H4 (cell line): ENCODE measurements around the gene C12orf60. TPM values are rescaled to one million over a fixed set of nuclear protein-coding genes. Genes with fewer than 3 reads are reported as not detected.
"Not testable (repeated sequence)": the region's sequence is repeated elsewhere in the genome, so short reads cannot be mapped to it uniquely, and the experiment has no call there.

Experiments
- DNase-seq: peaks from one replicate; pipeline ENCODE4 v3.0.0-alpha.2; 2015; ENCODE audit warnings: low spot score
- total RNA-seq: library from RNA; depleted of rRNA; stranded (reverse); fragments of >200 nt; shearing (Covaris generic); gene quantifications from 2 replicates; pipeline ENCODE4 v1.2.3, GENCODE V29; 2014; rRNA removed

The C12orf60 gene
- total RNA-seq, result 1.2 and 2.8 TPM in 2 replicates

GRCh38 chr12:14803011-14803829 lies at the start of gene C12orf60, which contains the start of gene WBP11:
TSS of gene C12orf60 (plus strand) at chr12:14803670. CDS start at chr12:14822936, 19,266 bp downstream.
TSS of gene WBP11 (minus strand) at chr12:14803478. CDS start at chr12:14801383, 2,095 bp downstream.
- peak; percentile 99 for DNase-seq

DNA sequence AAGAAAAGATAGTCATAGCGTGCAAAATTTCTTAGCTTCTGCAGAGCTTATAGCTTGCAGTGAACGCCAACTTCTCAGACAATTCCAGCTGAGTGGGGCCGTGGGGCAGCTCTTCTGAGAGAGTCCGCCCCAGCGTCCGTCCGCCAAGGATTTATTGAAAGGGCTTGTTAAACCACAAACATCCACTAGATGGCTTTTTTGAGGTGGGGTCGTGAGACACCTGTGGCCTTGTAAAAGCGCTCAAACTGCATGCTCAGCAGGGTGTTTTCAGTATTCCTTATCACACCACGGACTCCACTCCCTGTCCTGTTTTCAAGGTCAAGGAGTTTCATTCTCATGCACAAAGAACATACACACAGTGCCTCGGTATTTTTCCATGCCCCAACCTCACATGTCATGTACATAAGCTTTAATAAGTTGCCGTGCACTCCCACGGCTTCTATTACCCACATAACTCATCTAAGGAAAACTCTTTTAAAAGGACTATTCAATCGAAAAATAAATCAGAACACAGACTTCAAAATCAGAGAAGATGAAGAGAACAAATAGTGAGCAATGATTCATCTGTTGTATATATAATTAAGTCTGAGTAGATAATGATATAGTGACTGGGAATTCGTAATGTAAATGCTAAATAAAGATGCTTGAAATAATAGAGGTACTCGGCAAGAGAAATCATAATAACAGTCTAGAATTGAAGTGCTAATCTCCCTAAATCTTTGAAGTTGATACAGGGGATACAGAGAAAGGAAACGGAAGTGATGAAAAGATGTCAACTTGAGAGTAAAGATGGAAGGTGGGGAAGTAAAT lies 46.9 kb upstream of the C12orf60 start:
- no peak for DNase-seq

- DNase-seq, result not testable (repeated sequence)
These were observed 43.7 kb upstream of the C12orf60 start for GRCh38 chr12:14759711-14760280.

DNA sequence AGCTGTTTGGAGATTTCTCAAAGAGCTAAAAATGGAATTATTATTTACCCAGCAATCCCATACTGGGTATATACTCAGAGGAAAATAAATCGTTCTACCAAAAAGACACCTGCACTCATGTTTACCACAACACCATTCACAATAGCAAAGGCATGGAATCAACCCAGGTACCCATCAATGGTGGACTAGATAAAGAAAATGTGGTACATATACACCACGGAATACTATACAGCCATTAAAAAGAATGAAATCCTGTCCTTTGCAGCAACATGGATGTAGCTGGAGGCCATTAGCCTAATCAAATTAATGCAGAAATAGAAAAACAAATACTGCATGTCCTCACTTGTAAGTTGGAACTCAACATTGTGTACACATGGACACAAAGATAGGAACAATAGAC lies 38.1 kb upstream of the C12orf60 start:
- DNase-seq, result no peak

DNA sequence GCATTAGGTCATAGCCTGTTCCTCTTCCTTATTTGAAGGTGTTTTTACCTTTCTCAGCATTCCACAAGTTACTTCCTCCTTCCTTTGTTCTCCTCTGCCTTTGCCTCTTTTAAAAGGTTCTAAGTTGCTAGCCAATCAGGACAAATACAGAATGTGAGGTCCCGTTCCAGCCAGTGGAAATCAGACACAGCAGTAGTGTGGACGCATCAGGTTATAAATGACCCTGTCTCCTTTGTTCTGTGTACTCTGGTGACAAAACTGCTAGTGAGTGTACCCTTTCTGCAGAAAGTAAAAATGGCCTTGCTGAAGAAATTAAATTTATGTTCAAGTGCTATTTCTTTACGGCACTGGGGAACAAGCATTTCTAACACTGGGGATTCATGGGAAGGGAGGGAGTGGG lies 37.5 kb upstream of the C12orf60 start:
- not testable (repeated sequence) for DNase-seq

GRCh38 chr12:14766649-14767215 lies 36.7 kb upstream of the C12orf60 start:
- DNase-seq, result no peak

- DNase-seq, result no peak
These were observed 35.9 kb upstream of the C12orf60 start for GRCh38 chr12:14767617-14768016.

GRCh38 chr12:14768823-14769405 lies 34.6 kb upstream of the C12orf60 start:
- no peak for DNase-seq

- DNase-seq, result peak; percentile 11
These were observed 34.0 kb upstream of the C12orf60 start for GRCh38 chr12:14769466-14769968.

DNA sequence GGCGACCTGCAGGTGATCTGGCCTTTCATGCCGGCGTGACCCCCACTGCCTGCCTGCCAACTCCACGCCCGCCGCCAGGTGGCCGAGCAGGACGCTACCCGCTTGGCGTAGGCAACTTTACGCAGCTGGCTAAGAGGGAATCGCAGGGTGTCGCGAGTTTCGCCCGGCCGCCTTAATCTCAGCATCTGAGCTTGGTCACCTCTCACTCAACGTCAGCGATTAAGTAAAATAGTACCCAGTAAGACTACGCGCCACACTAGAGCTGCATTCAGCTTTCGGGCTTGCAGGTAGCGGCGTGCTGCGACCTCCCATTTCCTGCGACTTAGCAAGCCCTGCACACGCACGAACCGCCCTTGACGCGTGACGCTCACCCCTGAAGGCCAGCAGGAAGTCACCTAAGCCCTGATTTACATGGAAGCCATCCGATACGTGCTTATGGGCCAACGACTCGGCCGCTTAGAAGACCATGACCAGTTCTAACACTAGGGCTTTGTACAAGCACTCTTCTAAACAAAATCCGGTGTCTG lies 33.4 kb upstream of the C12orf60 start:
- peak; percentile 84 for DNase-seq

DNA sequence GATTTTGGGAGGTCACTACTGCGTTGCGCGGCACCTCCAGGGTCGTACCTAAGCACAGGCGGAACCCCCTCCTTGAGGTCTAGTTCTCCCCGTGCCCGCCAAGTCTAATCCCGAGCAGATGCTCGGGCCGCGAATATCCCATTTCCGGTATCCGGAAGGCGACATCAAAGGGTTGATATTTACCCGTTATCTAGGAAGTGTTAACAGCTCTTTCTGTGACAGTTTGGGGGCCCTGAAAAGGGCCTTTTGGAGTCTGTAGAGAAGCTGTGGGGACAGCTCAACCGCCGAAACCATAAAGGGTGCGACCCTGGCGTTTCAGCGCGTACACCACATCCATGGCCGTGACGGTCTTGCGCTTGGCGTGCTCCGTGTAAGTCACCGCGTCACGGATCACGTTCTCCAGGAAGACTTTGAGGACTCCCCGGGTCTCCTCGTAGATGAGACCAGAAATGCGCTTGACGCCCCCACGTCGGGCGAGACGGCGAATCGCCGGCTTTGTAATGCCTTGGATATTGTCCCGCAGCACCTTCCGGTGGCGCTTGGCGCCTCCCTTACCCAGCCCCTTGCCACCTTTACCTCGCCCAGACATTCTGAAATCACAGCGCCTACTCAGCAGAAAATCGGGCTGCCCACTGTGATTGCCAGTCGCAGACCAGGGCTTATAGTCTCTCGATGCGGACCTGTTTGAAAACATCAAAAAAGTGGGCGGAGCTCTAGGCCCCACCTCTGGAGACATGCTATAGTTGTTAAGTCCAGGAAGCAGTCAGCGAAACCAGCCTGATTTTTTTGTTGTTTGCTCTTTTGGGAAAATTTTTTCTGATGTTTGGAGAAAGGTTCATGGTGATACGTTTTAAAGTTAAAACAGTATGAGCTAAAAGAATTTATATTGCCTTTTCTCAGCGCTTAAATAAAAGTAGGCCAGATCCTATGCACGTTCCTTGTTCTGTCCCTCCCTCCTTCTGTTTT lies 32.7 kb upstream of the C12orf60 start:
- peak; percentile 93 for DNase-seq

DNA sequence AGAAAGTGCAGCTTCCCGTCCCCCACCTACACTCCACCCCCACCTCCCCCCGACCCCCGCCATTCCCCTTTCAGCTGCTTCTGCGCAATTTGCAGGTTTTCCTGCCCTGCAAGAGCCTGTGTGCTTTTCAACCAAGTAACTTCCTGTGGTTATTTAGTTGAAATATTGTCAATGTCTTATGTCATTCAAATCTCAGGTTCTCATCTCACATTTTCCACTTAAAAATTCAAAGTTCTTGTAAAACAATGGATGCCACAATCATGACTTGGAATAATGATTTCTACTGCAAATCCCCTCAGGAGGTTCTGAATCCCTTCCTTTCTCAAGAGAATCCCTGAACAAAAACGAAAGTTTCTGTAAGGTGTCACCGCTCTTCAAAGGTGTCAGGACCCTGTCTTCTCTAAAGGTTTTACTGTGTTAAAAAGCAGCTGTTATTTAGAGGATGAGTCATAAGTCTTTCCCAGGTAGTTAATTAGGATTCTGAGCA lies 31.8 kb upstream of the C12orf60 start:
- DNase-seq, result no peak

DNA sequence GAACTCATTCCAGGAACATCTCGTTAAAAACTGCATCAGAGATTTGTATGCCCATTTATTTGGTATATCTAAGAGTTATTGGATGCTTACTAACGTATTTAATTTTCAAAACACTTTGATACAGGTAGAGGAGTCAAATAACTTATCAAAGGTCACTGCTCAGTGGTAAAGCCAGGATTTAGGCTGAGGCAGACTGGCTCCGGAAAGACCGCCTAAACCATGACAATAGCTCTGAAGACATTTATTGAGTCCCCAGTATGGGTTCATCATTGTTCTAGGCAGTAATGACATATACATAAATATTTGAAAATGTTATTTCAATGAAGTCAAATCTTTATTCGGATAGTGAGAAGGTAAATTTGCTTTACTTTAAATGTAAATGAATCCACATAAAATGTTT lies 30.5 kb upstream of the C12orf60 start:
- no peak for DNase-seq

GRCh38 chr12:14773685-14774073 lies 29.8 kb upstream of the C12orf60 start:
- no peak for DNase-seq

DNA sequence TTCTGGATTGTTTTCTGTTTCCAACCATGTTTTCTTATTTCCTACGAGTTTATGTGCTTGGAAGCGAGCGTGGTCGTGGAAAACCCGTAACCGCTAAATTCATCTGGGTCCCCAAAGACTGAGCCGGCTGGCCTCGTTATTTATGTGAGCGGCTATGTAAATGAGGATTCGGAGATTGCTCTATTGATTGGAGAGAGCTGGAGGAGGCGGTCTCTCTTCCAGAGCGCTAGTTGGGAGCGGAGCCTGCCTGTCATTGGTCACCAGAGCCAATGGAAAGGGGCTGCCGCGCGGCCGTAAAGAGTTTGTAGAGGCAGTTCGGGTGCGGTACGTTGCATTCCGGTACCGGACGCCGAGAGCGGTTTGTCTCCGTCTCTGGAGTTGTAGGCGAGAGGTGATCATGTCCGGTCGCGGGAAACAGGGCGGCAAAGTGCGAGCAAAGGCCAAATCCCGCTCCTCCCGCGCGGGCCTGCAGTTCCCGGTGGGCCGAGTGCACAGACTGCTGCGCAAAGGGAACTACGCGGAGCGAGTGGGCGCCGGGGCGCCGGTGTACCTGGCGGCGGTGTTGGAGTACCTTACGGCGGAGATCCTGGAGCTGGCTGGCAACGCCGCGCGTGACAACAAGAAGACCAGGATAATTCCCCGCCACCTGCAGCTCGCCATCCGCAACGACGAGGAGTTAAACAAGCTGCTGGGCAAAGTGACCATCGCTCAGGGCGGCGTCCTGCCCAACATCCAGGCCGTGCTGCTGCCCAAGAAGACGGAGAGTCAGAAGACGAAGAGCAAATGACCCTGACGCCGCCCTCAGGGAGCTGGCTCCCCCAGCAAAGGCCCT lies 29.2 kb upstream of the C12orf60 start:
- peak; percentile 72 for DNase-seq

DNA sequence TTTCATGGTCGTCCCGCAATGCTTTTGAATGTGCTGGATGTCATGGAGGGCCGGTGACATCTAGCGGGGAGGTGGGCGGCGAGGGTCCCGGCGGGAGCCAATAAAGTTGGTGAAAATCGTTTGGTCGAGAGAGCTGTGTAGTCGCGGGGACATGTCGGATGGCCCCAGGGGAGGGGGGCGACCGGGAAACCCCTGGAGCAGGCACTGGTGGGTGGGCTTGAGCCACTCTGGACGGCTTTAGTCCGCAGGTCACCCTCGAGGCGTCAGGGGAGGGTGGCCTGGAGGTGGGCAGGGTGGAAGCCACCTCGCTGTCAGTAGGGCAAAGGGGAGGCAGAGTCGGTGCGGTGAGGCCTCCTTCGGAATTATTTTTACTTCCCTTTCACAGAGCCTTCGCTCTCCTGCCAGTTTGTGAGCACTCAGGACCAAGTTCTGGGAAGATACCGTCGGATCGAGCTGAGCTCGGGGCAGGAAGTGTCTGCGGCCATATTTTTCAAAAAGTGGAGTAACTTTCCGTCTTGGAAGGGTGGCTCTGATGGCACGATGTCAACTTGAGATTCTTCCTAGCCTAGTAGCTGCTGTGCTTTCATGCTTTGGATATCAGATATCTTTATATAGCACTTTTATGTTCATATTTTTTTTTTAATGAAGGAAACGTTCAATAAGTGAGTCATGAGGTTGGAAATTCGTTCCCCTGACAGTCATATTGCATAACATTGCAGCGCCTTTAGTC lies 28.4 kb upstream of the C12orf60 start:
- no peak for DNase-seq

DNA sequence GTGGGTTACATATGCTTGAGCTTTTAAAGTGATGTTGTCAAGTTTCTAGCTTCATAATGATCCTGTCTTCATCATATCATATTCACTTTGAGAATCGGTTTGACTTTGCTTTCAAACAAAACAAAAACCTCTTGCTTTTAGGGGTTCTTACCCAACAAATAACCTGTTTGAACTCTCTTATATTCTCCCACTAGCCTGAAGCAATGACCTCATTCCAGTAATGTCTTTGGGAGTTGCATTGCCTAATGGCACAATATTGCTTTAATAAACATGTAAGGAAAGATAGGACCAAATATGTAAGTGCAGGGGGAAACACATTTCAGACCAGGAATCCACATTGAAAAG lies 27.9 kb upstream of the C12orf60 start:
- DNase-seq, result no peak

DNA sequence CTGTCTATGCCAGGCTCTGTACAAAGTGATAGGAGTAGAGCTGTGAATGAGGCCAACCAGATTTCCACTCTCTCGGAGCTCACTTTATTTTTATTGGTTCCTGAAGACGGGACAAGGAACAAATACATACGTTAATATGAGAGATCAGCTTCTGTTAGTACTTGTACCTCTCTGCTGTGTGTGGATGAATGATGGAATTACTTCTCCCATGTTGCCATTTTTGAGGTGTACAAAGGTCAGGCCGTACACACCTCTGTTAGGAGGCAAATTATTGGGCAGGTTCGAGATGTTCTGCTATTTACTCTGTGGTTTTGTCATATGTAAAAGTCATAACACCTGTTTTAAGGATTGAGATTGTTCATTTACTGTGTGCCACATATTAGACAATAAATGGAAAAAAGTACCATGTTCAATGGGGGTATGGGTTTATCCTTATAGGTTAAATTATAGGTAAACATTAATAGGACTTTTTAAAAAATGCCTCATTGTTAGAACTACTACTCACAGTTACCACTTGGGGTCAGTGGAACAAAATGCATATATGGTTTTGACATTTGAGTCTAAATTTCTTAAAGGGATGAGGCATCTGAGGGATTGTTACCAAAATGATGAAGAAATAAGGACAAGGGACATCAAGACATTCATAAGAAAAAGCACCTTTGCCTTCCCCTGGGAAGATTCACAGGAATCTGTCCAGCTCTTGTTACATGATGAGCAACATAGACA lies 27.1 kb upstream of the C12orf60 start:
- DNase-seq, result peak; percentile 24
